Measurements from ENCODE around the gene CNNM1.
A peak's percentile ranks its signal among the peaks of the same experiment; 100 is the strongest.

Gene CNNM1

DNA sequence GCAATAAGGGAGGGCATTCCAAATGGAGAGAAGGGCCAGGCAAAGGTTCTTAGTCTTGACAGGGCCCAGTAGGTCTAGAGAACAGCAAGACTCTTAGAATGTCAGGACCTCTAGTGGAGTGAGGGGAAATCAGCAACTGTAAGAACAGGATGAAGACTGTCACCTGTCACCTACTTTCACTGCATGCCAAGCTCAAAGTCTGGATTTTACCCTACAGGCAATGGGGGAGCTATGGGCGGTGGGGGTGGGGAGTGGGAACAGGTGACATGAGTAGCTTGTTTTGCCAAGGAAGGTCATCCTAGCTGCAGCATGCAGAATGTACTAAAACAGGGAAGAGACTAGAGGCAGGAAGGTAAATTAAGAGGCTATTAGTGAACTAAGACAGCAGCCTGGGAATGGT lies 82.9 kb downstream of the CNNM1 start:
- H3K4me3 ChIP-seq (ENCODE audit: low read depth, low read length): no peak overlapping the region

DNA sequence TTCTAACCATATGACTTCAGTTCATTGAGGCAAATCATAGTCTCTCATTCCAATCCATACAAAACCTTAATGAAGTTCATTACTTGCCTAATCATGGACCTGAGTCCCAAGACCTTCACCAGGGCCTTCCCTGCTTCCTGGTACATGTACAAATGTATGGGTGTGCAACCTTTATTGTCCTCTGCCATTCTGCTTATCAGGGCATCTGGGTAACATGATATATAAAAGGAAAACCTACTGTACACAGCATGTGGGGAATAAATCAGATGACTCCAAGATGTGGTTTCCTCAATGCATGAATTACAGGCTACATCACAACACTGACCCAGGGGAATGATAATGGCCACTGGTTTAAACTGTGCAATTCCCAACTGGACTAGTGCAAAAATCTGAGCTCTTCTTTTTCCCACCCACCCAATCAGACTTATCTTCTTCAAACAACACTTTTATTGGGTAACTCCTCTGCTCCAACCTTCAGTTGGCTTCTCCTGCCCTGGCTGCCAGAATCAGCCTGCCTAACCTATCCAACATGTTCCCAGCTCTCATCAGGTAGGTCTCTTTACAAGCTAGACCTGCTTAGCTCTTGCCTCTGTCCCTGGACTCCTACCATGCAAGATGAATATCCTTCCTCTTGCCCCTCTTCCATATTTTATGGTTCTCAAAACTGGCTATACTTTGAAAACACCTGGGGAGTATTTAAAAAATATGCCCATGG lies 89.9 kb downstream of the CNNM1 start:
- H3K4me3 ChIP-seq (ENCODE audit: low read depth, low read length): no peak overlapping the region

DNA sequence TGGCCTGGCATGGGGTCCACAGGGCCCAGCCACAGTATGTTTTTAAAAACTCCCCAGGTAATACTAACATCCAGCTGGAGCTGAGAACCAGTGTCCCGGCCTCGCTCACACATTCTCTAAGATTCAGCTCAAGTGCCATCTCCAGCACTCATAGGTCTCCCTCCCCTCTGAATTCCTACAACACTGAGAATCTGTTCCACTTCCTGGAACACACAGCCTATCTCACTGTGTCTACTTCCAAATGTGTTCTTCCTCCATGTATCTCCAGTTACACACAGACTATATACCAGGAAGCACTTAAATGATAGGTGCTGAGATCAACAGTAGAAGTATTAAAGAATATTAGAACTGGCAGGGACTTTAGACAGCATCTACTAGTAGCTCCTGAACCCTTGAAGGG lies 90.5 kb downstream of the CNNM1 start:
- H3K4me3 ChIP-seq (ENCODE audit: low read depth, low read length): no peak overlapping the region

DNA sequence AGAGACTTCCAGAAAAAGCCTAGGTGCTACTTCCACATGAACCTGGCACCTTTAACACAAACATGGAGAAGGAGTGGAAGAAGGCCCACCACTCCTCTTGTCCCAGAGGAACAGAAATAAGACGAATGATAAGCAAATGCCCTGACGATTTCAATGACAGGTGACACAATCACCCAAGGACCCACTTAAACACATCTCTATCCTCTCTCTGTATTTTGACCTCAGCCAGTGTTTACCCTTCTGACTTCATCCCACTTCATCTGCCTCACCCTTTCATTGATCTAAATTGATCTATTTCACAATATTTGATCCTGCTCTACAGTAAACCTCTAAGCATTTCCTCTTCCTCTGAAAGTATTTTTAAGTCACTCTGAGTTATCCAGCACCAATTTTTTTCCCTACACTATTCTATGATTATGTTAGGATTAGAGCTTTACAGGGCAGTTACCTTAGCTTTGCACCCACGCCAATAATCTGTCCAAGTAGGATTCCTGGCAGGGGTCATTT lies 92.1 kb downstream of the CNNM1 start:
- no peak overlapping the region for H3K4me3 ChIP-seq (ENCODE audit: low read depth, low read length)

DNA sequence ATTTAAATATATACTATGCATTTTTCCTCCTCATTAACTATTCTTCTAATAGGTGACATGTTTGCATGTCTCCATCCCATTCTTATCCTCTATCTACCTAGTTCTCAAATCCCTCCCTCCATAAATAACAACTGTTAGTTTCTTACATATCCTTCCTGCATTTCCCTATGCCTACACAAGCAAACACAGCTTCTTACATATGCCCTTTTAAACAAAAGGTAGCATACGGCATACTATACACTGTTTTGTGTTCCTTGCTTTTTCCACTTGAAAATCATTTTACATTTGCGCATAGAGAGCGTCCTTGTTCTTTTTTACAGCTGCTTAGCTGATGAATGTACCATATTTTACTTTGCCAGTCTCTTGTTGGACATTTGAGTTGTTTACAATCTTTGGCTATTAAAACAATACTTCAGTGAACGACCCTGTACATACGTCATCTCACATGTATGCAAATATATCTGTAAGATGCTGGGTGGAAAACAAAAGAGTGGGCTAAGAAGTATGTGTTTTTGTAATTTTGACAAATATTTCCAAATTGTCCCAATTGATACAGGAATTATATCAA lies 93.5 kb downstream of the CNNM1 start:
- no peak overlapping the region for H3K4me3 ChIP-seq (ENCODE audit: low read depth, low read length)

DNA sequence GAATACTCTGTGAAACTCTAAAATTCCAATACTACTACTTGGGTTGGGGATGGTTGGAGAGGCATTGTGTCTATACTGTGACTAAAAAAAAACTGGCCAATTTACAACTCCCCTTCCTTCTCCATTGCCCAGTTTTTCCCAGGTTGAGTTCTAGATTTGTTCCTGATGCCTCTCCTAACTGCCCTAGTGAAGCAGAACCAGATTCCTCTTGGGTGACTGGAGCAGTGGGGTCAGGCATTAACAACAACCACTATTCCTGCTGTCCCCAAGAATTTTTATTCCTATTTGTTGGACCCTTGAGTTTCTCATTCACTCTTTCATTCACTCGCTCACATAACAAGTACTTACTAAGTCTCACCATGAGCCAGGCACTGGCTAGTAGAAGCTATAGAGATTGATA lies 95.5 kb downstream of the CNNM1 start:
- no peak overlapping the region for H3K4me3 ChIP-seq (ENCODE audit: low read depth, low read length)

DNA sequence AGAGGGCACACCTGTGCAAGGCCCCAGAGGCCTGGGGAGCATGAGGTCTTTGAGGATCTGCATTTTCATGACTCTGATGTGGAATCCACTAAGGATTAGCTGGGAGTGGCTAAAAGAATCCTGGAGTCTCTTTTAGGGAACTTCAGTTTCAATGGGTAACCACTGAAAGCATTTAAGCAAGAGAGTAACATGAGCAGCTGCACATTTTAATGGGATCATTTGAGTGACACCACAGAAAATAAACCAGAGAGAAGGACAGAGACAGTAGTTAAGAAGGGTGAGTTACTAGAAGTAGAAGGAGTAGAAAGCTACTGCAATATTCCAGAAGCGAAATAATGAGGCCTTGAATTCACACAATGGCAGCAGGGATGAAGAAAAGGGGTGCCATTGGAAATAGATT lies 96.0 kb downstream of the CNNM1 start:
- no peak overlapping the region for H3K4me3 ChIP-seq (ENCODE audit: low read depth, low read length)

DNA sequence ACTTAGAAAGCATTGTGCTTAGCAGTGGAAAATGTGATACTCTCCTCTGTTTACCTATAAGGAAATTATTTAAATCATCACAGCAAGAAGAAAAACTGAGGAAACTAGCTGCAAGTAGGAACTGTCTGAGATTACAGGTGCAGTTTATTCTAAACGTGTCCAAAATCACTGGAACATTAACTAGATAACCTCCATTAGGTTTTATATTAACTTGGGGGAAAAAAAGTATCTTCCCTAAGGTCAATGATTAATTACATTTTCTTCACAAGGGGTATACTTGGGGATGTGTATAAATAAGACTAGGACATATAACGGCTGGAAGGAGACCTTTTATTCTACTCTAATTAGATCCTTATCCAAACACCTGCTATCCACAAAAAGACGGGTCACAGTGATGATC lies 97.5 kb downstream of the CNNM1 start:
- no peak overlapping the region for H3K4me3 ChIP-seq (ENCODE audit: low read depth, low read length)

DNA sequence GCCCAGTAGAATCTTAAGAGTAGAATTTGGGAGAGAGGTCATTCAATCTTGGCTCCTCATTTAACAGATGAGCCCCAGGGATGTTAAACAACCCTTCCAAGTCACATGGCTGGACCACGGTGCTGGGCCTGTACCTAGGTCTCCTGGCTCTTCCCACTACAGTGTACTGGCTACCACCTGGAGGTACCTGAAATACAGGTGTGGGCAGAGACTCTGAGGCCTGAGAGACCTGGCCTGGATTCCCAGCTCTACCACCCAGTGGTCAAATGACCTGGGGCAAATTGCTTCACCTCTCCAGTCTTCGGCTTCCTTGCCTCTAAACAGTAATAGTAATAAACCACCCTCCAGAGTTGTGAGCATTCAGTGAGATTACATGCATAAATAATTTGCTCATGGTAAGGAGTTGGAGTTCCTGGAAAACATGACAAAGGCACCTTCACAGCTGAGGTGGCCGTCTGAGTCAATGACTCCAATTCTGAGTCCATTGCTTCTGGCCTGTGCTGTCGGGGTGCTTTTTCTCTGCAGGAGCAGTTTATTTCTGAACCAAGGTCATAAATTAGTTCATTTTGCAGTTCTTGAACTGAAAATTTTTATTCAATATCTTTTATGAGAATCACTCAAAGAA lies 98.5 kb downstream of the CNNM1 start:
- H3K4me3 ChIP-seq (ENCODE audit: low read depth, low read length): no peak overlapping the region

DNA sequence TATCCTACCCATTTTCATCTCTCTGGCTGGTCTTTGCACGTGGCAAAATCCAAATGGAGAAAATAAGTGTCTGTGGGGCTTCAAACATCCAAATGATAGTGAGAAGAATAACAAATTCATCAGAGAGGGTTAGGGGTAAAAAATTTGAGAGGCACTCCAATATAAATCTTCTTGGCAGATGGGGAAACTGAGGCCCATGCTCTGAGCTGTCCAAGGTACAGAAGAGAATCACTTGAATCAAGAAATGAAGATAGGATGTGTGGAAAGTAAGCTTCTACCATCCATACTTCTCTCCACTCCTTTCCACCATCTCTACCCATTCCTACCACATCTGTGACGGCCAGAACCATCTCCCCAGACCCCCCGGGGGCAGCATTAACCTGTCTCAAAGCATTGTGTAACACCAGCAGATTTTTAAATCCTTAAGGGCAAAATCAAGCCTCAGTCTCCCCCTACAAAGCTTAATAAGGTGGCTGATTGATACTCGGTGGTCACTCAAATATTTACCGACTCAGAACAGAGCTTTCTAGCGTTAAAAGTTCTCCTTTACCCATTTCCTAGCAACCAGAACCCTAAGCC lies 100.5 kb downstream of the CNNM1 start:
- H3K4me3 ChIP-seq (ENCODE audit: low read depth, low read length): peak overlapping the region; percentile 98

DNA sequence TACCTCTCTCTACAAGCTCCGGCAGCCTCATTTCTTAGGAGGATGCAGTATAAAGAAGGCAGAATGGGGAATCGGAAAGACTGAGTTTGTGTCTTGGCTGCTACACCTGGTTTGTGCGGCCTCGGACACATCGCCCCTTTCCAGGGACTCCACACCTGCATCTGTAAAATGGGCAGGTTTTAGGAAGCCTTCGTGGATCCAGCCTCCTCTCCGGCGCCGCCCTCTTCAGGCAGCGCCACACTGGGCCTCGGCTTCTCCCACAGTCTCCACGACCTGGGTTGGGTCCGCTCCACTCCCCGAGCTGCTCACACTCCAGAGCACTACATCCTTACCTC lies 100.9 kb downstream of the CNNM1 start:
- peak overlapping the region; percentile 98 for H3K4me3 ChIP-seq (ENCODE audit: low read depth, low read length)

DNA sequence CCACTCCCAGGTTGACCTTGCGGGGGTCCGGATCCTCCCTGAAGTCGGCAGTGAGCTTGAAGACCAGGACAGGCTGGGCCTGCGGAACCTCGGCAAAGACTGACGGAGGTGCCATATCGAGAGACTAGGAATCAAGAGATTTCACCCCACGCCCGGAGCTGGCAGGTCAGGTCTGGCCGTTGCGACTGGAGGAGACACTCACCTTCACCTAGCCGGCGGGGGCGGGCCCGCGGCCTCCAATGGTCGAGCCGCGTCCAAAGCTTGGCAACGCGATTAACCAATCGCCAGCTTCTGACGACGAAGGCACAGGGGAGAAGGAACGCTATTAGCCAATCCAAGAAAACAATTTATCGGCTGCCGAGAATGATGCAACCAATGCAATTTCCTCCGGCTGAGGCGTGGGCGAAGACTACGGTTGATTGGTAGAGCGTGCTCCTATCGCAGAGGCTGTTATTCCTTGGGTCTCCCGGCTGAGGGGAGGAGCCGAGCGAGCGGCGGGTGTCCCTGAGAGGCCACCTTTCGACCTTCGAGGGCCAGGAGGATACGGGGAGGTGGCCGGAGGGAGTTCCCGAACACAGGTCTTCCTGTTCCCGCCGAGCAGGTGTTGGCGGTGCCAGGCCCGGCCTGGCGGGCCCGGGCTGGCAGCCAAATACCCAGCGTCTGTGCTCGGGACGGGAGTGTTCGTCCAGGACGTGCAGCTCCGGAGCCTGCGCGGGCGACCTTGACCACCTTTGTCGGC lies 101.5 kb downstream of the CNNM1 start, which contains the start of gene GOT1:
GOT1 (minus strand) TSS at position 174 of the 739 bp plus-strand sequence; CDS start at position 115, 59 bp downstream.
- peak within 1 kb of the TSS; percentile 98 for H3K4me3 ChIP-seq (ENCODE audit: low read depth, low read length)

DNA sequence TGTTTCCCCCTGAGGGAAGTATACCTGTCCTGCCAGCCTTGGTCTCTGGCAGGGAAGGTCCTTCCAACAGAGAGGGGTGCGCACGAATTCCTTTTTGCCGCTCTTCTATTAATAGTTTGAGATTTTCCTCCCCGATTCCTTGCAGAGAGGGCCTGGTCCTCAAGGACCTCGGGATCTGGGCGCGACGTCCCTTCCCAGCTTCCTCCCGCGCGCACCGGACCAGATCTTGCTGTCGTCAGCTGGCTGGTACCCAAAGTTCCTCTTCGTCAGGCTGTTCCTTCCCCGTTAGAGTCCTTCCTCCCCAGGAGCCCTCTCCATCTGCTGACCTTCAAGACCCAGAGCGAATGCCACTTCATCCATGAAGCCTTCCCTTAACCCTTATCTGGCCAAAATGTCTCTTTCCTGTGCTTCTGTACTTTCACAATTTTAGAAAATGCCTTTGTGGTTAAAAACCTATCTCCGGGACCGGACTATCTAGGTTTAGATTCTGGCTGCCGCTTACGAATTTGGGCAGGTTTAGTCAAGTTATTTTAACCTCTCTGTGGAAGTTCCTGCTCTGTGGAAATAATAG lies 102.1 kb downstream of the CNNM1 start:
- H3K4me3 ChIP-seq (ENCODE audit: low read depth, low read length): peak overlapping the region; percentile 98

DNA sequence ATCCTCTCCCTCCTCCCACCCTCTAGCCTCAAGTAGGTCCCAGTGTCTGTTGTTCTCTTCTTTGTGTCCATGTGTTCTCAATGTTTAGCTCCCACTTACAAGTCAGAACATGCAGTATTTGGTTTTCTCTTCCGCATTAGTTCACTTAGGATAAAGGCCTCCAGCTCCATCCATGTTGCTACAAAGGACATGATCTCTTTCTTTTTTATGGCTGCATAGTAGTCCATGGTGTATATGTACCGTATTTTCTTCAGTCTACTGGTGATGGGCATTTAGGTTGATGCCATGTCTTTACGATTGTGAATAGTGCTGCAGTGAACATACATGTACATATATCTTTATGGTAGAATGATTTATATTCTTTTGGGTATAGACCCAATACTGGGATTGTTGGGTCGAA lies 102.9 kb downstream of the CNNM1 start:
- no peak overlapping the region for H3K4me3 ChIP-seq (ENCODE audit: low read depth, low read length)

DNA sequence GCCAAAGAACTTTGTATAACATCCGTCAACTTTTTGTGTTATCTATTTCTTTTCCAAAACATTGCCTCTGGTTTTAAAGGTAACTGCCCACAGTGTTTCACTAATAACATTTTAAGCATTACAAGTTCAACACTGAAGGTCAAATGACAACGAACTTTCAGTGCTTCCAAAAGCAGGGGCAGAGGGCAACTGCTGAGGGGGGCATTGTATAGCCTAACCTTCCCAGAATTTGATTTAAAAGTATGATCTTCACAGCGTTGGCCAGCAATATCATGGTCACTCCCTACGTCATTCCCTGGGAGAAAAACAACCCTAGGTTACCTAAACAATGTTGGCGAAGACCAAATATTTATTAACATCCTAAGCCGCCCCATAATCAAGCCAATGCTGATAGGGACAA lies 103.7 kb downstream of the CNNM1 start:
- H3K4me3 ChIP-seq (ENCODE audit: low read depth, low read length): no peak overlapping the region

DNA sequence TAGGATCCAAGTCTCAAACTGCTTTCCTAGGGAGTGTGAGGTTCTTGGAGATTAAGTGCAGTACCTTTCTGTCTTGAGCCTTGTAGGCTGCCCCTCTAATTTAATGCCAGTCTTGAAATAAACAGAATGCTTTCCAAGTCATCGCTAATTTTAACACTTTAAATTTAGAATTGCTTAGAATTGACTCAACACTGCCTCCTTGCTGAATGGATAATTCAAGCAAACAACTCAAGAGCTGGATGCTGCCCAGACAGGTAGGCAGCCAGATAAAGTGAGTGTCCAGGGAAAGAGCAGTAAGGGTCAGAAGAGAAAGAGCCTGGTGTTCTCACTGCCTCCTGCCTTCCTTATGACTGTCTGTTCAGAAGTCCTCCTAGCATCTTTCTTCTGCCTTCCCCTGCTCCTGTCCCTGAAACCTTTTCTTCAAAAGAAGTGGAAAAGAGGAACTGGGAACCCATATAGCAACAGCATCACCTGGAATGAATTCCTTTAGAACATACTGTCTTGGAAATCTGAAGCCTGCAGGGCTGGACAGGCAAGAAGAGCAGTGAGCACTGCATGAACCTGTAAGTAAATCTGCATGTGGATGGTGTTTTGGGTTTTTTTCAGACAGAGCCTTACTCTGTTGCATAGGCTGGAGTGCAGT lies 104.3 kb downstream of the CNNM1 start:
- H3K4me3 ChIP-seq (ENCODE audit: low read depth, low read length): no peak overlapping the region

DNA sequence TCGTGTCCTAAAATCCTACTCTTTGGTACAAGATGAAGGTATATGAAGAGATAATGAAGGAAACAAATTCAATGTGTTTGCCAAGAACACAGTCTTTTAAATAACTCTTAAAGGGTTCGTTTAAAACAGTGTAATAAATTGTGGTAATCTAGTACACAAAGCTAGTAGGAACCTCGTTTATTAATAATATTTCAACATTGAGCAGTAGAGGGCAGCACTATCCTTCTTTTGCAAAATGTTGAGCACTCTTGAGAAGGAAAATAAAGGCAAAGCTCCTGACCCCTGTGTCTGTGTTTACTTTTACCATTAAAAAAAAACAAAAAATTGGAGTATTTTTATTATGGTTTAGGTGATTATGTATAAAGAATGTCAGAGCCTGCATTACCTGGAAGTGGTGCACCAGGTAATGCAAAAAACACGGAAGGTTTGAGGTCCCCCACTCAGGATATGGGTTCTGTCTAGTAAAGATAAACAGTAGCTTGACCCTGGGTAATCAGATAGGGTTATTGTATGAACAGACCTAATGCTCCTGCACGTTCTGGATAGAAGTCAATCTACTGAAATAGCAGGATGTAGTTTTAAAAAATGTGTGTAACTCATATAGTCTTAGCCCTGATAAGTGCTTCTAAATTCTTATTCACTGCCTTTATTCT lies 107.0 kb downstream of the CNNM1 start:
- no peak overlapping the region for H3K4me3 ChIP-seq (ENCODE audit: low read depth, low read length)

DNA sequence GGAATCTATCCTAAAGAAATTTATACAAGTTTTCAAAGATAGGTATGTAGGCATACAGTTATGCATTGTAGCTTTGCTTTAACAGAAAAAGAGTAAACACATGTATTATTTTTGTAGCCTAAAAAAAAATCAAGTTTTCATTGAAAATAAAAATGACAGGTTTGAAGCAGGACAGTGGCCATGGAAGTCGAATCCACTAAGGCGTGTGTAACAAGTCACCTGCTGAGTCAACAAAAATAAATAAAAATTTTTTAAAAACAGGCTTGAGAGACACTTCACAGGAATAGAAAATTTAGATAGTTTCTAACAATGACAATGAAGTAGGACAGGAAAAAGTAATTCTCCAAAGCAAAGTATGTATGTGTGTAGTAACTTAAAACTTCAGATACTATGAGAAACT lies 109.7 kb downstream of the CNNM1 start:
- H3K4me3 ChIP-seq (ENCODE audit: low read depth, low read length): no peak overlapping the region

DNA sequence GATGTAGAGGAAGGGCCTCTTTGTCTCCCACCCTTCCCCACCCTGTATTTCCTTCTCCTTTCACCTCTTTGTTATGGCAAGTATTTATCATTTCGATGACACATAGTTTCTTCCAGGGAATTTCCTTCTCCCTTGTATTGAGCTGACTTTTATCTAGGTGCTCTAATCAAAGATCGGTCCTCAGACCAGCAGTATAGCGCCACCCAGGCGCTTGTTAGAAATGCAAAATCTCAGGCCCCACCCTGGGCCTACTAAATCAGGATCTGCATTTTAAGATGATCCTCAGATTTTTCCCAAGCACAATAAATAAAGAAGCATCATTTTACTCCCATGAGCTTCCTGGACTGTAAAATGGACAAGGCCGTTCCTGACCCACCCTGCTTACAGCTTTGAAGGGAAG lies 113.2 kb downstream of the CNNM1 start:
- no peak overlapping the region for H3K4me3 ChIP-seq (ENCODE audit: low read depth, low read length)

DNA sequence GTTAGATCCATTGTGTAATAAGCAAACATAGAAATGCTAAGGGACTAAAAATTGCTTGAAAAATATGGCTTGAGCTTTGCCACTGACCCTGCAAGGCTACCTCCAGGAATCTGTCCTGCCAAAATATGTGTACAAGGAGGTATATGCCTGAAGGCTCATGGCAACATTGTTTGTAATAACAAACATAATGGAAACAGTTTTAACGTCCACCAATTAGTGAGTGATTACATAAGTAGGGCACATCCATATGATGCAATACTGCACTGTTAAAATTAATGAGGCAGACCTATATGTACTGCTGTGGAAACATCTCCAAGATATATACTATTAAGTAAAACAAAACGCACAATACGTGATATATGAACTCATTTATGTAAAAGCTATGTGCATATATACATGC lies 114.3 kb downstream of the CNNM1 start:
- H3K4me3 ChIP-seq (ENCODE audit: low read depth, low read length): no peak overlapping the region
